ENCODE measurements around the gene CARS2.

Gene CARS2

DNA sequence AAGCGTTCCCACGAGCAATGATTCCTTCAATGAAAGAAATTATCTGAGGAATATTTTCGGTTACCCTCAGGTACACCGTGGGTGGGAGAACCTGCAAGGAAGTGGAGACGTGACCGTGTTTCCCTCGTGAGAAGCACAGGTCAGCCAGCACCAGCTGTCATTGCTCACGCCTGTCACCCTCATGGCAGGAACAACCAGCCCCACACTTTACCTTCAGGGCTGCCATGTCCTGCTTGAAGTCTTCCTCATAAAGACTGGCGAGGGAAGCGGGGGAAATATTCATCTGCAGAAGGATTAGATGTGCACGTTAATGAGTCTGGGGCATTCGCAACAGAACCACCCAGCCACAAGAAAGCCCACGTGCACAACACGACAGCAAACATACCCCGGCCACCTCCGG is 18.2 kb downstream of the CARS2 start:
- no peaks in the 10 kb centered on the region for H3K4me1 ChIP-seq (ENCODE audit: low read depth, poor library complexity, severe bottlenecking)

DNA sequence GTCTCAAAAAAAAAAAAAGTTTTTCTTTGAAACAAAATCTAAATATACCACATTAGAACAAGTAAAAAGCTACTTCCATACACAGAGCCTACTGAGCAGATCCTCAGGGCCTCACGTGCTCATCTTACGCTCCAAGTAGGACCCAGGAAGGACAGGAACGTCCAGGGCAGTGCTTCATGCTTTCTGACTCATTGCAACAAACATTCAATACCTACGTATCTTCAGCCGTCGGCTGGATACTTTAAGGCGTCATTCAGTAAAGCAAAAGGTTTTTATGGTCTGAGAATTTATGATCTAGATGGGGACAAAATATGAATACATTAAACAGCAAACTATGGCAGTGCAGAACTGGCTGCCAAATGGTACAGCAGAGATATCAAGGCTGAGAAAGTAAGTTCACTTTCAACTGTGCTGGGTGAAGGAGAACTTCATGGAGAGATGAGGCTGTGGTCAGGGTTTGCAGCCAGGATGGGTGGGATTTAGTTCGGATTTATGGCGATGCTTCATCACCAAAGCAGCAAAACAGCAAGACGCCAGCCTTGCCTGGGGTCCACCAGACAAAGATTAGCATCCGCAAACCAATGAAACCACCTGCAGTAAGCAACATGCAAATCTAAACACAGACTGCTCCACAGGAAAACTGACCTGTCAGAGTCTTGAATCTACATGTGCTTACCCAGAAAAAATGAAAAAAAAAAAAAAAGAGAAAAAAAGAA is 20.5 kb downstream of the CARS2 start:
- H3K4me2 ChIP-seq = no peak overlapping the region
- H4K20me1 ChIP-seq (ENCODE audit: insufficient read depth) = no peaks in the 10 kb centered on the region
- no peaks in the 10 kb centered on the region for H3K79me2 ChIP-seq (ENCODE audit: insufficient read depth, low read depth)
- H3K27ac ChIP-seq = no peak overlapping the region
- no peaks in the 10 kb centered on the region for H3K27me3 ChIP-seq (ENCODE audit: insufficient read depth, low read depth)
- no peaks in the 10 kb centered on the region for H3K36me3 ChIP-seq (ENCODE audit: insufficient read depth)
- TF ChIP-seq, protein P1, sequence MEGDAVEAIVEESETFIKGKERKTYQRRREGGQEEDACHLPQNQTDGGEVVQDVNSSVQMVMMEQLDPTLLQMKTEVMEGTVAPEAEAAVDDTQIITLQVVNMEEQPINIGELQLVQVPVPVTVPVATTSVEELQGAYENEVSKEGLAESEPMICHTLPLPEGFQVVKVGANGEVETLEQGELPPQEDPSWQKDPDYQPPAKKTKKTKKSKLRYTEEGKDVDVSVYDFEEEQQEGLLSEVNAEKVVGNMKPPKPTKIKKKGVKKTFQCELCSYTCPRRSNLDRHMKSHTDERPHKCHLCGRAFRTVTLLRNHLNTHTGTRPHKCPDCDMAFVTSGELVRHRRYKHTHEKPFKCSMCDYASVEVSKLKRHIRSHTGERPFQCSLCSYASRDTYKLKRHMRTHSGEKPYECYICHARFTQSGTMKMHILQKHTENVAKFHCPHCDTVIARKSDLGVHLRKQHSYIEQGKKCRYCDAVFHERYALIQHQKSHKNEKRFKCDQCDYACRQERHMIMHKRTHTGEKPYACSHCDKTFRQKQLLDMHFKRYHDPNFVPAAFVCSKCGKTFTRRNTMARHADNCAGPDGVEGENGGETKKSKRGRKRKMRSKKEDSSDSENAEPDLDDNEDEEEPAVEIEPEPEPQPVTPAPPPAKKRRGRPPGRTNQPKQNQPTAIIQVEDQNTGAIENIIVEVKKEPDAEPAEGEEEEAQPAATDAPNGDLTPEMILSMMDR (conservative IDR thresholded peaks at IDR 0.05; ENCODE audit: low read depth, low read length) = no peak
- no peaks in the 10 kb centered on the region for H3K4me1 ChIP-seq (ENCODE audit: low read depth, poor library complexity, severe bottlenecking)
- H3K9ac ChIP-seq = no peak overlapping the region
- H2AFZ ChIP-seq (ENCODE audit: low read depth) = no peak overlapping the region
- no peak overlapping the region for H3K4me3 ChIP-seq (IDR thresholded peaks at IDR 0.05; ENCODE audit: insufficient read depth, low read depth, low read length)

More for the DNA sequence above, 18.2 kb downstream of the CARS2 start:
- Histone ChIP-seq H2AFZ (ENCODE audit: low read depth) (no peak overlapping the region), H3K36me3 (ENCODE audit: insufficient read depth) (no peaks in the 10 kb centered on the region), H3K4me2 (no peak overlapping the region), H3K27ac (no peak overlapping the region), H3K79me2 (ENCODE audit: insufficient read depth, low read depth) (no peaks in the 10 kb centered on the region), H3K4me3 (IDR thresholded peaks at IDR 0.05; ENCODE audit: insufficient read depth, low read depth, low read length) (no peak overlapping the region), H4K20me1 (ENCODE audit: insufficient read depth) (no peaks in the 10 kb centered on the region), H3K27me3 (ENCODE audit: insufficient read depth, low read depth) (no peaks in the 10 kb centered on the region), H3K9ac (no peak overlapping the region)
- TF ChIP-seq, protein P1 (conservative IDR thresholded peaks at IDR 0.05; ENCODE audit: low read depth, low read length) = no peak

DNA sequence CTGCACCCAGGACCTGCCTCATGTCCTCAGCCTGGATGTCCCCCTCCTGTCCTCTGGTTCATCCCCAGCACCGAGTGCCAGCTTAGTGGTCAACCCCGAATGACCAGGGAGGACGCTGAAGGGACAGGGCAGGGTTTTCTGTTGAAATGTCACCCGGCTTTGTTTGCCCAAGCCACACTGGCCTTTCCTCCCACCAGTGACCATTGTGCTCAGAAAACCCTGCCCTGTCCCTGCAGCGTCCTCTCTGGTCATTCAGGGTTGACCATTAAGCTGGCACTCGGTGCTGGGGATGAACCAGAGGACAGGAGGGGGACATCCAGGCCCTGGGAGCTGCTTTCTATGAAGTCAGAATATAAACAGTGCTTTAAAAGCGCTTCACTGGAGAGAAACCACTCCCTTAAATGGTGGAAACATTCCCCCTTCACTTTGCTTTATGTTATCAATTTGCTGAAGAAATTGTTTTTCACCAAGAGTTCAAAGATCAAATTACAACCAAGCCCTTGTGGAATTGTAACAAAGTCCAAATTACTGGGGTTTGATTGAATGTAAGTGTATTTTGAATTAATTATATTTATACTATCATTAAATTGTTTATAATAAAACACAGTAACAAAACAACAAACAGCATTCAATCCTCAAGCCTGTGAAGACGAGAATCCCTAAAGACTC is 21.4 kb downstream of the CARS2 start:
- Histone ChIP-seq H3K36me3 (ENCODE audit: insufficient read depth) (no peaks in the 10 kb centered on the region), H3K79me2 (ENCODE audit: insufficient read depth, low read depth) (no peaks in the 10 kb centered on the region), H4K20me1 (ENCODE audit: insufficient read depth) (no peaks in the 10 kb centered on the region), H3K27ac (no peak overlapping the region), H3K9ac (no peak overlapping the region), H3K4me1 (ENCODE audit: low read depth, poor library complexity, severe bottlenecking) (no peaks in the 10 kb centered on the region), H3K27me3 (ENCODE audit: insufficient read depth, low read depth) (no peaks in the 10 kb centered on the region), H3K4me2 (no peak overlapping the region), H2AFZ (ENCODE audit: low read depth) (no peak overlapping the region), H3K4me3 (IDR thresholded peaks at IDR 0.05; ENCODE audit: insufficient read depth, low read depth, low read length) (no peak overlapping the region)
- TF ChIP-seq, protein P1 (conservative IDR thresholded peaks at IDR 0.05; ENCODE audit: low read depth, low read length) = no peak

DNA sequence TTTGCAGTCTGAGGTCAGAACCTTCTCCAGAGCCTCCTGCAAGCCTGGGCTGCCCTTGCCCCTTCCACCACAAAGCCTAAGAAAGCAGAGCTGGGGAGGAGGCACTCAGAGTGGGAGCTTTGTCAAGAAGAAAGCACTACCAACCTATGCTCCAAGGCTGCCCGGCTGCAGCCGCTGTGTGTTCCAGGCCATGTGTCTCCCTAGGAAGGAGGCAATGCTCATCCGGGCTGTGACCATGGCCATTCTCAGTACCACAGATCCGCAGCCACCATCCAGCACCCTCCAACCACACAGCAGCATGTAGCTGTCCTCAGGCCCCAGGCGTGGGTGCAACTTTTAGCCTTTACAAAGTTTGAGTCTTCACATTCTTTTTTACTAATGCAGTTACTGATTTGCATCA is 22.0 kb downstream of the CARS2 start:
- H3K4me2 ChIP-seq = no peak overlapping the region
- H3K4me3 ChIP-seq (IDR thresholded peaks at IDR 0.05; ENCODE audit: insufficient read depth, low read depth, low read length) = no peak overlapping the region
- H3K79me2 ChIP-seq (ENCODE audit: insufficient read depth, low read depth) = no peaks in the 10 kb centered on the region
- no peaks in the 10 kb centered on the region for H4K20me1 ChIP-seq (ENCODE audit: insufficient read depth)
- H3K9ac ChIP-seq = no peak overlapping the region
- TF ChIP-seq, protein P1 (conservative IDR thresholded peaks at IDR 0.05; ENCODE audit: low read depth, low read length) = no peak
- no peaks in the 10 kb centered on the region for H3K4me1 ChIP-seq (ENCODE audit: low read depth, poor library complexity, severe bottlenecking)
- H2AFZ ChIP-seq (ENCODE audit: low read depth) = no peak overlapping the region
- no peaks in the 10 kb centered on the region for H3K27me3 ChIP-seq (ENCODE audit: insufficient read depth, low read depth)
- H3K36me3 ChIP-seq (ENCODE audit: insufficient read depth) = no peaks in the 10 kb centered on the region
- H3K27ac ChIP-seq = no peak overlapping the region

Measured in KMS-11 (cell line).